ENCODE data around the gene SRCAP.

DNA sequence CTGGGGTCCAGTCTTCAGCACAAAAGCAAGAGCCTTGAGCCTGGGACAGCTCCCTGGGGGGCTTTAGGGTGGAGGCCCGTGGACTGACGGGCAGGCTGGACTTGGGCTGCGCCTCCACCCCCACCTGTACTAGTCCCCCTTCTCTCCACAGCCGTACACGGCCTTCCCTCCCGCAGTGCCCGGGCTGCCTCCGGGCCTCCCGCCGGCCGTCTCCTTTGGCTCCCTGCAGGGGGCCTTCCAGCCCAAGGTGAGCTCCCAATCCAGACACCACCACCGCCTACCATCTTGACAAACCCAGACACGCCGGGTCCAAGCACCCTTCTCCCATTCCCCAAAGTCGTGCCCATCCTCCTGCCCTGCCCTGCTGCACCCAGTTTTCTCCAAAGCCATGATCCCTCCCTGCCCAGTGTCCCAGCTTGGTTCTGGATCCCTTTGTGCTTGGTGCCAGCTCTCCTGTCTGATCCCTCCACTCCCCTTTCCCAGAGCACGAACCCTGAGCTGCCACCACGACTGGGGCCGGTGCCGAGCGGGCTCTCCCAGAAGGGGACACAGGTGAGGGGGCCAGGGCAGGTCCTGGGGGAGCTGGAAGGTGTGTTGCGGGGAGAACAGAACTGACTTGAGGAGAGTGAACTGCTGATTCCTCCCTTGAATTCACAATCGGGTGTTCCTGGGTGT is 33.7 kb upstream of the SRCAP start:
- TF ChIP-seq, protein P1, sequence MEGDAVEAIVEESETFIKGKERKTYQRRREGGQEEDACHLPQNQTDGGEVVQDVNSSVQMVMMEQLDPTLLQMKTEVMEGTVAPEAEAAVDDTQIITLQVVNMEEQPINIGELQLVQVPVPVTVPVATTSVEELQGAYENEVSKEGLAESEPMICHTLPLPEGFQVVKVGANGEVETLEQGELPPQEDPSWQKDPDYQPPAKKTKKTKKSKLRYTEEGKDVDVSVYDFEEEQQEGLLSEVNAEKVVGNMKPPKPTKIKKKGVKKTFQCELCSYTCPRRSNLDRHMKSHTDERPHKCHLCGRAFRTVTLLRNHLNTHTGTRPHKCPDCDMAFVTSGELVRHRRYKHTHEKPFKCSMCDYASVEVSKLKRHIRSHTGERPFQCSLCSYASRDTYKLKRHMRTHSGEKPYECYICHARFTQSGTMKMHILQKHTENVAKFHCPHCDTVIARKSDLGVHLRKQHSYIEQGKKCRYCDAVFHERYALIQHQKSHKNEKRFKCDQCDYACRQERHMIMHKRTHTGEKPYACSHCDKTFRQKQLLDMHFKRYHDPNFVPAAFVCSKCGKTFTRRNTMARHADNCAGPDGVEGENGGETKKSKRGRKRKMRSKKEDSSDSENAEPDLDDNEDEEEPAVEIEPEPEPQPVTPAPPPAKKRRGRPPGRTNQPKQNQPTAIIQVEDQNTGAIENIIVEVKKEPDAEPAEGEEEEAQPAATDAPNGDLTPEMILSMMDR (IDR thresholded peaks at IDR 0.05) = no peak
- no peak for TF ChIP-seq POLR2A (IDR thresholded peaks at IDR 0.05)
